SH-SY5Y (cell line): ENCODE measurements around the gene EIF2B4.

ENCODE experiments used
- GATA2 ChIP-seq: IDR thresholded peaks from 2 replicates; pipeline ENCODE4 v1.6.1; 2011; ENCODE audit warnings: mild to moderate bottlenecking, low read depth, low read length
- GATA3 ChIP-seq: IDR thresholded peaks from 2 replicates; pipeline ENCODE4 v1.6.1; 2011; ENCODE audit warnings: low read depth, mild to moderate bottlenecking, low read length, moderate library complexity

- TF ChIP-seq GATA2: no peak
- no peak for TF ChIP-seq GATA3
Observed at GRCh38 chr2:27373567-27373966, 3.4 kb upstream of the EIF2B4 start.
